HG03457 (cell line): Measurements from ENCODE around the gene NBPF3.
"Not testable (repeated sequence)": the region's sequence is repeated elsewhere in the genome, so short reads cannot be mapped to it uniquely, and the experiment has no call there.

Source experiments
- ATAC-seq: cut with Tn5 transposase; IDR thresholded peaks from one replicate; pipeline ENCODE4 v1.9.1; 2021; ENCODE audit warnings: moderate number of reproducible peaks; ENCODE audit not compliant: unreplicated experiment

NBPF3 gene

DNA sequence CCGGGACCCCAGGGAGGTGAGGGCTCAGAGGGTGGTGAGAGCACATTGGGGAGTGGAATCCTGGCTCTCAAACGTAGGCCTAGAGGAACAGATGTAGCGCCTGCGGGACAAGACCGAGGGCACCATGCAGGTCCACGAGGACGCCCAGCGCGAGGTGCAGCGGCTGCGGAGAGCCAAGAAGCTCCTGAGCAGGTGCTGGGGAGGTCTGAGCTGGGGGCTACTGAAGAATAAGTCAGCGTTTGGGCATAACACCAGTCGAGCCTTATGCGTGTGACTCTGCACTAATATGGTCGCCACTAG lies 2.6 kb upstream of the NBPF3 start:
- ATAC-seq: no peak

DNA sequence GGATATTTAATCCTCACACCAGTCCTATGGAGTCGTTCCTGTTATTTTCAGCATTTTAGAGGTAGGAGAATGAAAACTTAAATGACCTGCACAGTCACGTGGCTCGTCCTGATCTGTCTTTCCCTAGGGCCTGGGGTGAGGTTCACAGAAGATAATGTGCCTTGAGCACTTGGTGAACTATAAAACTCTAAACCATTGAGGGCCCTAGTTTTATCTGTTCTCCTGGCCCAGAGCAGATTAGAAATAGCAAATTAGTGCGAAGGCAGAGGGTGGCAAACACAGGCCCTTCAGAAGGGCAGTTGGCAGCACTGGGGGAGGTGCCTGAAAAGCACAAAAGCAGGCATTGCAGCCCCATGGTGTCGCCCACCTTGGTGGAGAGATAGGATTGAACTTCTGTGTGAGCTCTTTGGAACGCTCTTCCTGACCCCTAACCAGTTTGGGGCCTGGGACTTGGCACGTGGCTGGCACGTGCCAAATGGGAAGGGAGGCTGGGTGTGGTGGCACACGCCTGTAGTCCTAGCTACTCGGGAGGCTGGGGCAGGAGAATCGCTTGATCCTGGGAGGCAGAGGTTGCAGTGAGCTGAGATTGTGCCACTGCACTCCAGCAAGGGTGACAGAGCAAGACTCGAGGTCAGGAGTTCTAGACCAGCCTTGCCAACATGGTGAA lies 1.2 kb upstream of the NBPF3 start:
- ATAC-seq: not testable (repeated sequence)

DNA sequence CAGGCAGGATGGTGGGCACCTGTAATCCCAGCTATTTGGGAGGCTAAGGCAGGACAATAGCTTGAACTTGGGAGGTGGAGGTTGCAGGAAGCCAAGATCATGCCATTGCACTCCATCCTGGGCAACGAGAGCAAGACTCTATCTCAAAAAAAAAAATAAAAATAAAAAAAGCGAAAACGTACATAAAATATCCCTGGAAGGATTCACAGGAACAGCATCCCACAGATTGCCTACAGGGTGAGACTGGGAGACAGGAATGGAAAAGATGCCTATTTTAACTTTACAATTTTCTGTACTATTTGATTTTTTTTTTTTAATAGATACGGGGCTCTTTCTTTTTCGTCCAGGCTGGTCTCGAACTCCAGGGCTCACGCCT lies 604 bp upstream of the NBPF3 start:
- ATAC-seq: no peak

DNA sequence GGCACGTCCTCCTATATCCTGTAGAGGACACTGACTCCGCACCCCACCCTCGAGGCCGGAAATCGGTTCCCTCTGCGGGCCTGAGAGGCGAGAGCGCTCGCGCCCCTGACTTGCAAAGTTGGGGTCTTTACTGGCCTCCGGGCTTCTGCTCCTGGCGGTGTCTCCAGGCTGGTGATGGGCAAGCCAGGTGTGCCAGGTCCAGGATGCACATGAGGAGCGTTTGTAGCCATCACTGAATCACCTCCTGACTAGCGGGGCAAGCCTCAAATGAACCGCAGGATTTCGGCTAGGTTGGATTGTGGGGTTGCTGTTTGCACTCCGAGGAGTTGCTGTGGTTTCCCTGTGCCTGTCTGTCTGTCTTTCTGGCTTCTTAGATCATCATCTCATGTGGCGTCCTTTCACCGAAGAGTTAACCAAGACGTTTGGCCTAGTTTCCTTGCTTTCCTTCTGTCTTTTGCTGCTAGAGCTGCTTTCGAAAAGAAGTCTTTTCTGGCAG lies 741 bp downstream of the NBPF3 start:
- ATAC-seq: not testable (repeated sequence)

DNA sequence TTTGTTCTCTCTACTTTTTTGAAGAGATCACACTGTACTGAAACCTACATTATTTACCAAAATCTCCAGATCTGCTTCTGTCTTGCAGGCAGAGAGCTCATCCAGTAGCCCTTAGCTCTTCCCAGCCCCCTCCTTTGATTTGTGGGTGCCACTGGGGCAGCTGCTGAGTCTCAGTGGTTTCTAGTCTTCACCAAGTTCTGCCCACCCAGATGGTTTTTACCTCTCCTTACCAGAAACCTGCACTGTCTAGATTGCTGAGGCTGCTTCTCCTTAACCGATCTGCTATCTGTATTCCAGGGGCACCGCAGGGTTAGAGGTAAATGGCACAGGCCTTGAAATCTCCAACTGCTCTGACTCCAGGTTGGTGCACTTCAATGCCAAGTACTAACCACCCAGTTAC lies 6.7 kb downstream of the NBPF3 start:
- ATAC-seq: not testable (repeated sequence)

DNA sequence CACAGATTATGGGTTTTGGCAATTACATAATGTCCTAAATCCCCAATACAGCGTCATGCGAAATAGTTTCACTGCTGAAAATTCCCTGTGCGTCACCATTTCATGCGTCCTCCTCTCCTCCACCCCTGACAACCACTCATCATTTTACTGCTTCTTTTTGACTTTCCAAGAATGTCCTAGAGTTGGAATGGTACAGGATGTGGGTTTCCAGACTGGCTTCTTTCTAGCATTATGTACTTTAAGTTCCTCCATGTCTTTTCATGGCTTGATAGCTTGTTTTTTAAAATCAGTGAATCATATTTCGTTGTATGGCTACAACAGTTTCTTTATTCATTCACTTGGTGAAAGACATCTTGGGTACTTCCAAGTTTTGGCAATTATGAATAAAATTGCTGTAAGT lies 7.4 kb downstream of the NBPF3 start:
- ATAC-seq: no peak

DNA sequence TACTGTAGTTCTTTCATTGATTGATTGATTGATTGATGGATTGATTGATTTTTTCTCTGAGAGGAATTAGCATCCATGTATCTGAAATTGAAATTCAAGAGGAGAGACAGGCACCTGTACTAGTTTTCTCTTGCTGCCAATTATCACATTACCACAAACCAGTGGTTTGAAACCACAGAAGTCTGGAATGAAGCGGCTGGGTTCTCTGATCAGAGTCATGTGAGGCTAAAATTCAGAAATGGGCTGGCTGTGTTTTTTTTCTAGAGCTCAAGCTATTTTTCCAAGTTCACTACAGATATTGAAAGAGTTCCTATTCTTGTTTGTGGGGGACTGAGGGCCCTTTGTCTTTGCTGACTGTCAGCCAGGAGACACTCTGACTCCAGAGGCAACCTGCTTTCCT lies 10.0 kb downstream of the NBPF3 start:
- no peak for ATAC-seq

DNA sequence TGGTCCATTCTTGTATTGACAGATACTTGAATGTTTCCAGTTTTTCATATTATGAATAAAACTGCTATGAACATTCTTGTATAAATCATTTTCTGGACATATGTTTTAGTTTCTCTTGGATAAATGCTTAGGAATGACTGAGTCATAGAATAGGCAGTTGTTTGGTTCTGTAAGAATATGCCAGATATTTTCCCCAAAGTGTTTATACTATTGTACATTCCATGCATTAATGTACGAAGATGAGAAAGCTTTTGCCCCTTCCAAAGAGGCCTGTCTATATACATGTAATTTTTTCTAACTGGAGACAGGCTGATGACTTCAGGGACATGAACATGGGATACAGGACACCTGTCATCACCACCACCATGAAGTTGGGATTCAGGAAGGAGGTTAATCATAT lies 11.3 kb downstream of the NBPF3 start:
- no peak for ATAC-seq

DNA sequence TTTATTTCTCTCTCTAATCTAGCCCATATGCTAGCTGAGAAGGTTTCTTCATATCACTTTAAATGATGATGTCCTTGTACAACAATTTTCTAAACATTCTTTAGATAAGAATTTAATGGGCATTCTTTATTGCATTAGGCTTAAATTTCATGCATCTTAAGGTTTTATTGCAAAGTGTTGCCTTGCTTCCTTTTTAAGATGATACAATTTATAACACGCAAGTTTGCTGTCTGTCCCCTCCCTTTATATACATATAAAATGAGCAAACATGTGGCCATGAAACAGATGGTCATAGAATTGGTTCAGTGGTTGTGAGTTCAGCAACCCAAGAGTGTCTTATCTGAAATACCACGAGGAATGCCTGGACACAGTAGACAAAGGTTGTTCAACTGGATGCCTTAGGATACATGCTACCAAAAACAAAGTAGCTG lies 12.1 kb downstream of the NBPF3 start:
- ATAC-seq: no peak

DNA sequence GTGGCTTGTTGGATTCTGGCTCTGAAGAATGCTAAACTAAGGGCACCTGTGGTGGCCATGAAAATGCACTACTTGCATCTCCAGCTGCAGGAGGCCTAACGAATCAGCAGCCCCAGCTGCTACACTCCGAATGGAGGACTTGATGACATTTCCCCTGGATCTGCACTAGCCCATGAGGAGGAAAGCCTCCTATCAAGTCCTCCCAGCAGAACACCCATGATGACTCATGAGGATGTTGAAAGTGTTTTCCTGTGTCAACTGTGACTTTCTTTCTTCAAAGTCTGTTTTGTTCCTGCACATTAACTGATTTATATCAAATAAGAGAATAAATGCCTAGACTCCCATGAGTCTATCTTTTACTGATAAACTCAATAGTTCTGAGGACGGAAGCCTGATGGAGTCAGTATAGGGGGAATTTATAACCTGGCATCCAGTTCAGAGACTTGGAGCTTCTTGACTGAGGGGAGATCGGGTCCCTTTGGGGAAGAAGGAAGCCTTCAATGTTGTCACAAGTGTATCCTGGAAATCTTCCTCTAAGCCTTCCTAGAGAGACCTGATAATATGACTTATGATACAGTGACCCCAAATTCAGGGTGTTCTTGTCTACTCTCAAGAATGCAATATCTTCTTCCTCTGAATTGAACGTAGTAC lies 14.2 kb downstream of the NBPF3 start:
- not testable (repeated sequence) for ATAC-seq

DNA sequence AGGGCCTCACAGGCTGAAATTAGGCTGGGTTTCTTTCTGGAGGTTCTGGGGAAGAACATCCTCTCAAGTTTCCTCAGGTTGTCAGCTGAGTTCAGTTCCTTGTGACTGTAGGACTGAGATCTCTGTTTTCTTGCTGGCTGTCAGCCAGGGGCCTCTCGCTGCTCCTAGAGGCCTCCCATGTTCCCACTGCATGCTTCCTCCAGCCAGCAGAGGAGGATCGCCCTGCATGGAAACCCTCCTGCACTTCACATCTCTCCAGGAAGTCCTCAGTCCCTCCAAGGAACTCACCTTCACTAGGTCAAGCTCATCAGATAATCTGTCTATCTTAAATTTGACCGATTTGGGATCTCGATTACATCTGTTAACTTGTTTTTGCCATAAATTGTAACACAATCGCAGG lies 15.0 kb downstream of the NBPF3 start:
- ATAC-seq: not testable (repeated sequence)

DNA sequence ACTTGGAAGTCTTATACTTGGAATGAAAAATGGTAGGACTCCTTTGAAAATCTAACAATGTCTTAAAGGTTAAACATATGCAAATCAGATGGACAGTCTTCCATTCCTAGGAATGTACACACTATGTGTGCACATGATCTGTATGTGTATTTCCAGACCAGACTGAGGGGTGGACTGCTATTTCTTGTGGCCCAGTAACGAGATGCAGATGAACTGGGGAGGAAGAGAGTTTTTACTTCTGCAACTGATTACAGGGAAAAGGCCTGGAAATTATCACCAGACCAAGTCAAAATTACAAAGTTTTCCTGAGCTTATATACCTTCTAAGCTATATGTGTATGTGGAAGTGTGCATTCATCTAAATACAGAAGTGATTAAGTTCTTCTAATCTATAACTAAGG lies 17.7 kb downstream of the NBPF3 start:
- ATAC-seq: no peak

DNA sequence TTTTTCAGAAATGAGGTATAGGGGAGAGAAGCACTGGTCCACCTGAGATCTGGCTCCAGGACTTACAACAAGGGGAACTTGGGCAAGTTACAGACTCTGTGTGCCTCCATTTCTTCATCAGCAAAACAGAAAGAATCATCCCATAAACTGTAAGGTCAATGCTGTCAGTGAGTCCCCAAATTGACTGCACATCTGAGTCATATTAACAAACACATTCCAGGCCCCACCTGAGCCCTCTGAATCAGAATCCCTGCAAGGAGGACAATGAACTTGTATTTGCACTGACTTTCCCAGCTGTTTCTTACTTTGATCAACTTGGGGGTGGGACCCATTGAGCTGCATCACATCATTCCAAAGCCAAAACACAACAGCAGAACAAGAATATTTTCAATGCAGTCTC lies 25.2 kb downstream of the NBPF3 start:
- ATAC-seq: not testable (repeated sequence)

DNA sequence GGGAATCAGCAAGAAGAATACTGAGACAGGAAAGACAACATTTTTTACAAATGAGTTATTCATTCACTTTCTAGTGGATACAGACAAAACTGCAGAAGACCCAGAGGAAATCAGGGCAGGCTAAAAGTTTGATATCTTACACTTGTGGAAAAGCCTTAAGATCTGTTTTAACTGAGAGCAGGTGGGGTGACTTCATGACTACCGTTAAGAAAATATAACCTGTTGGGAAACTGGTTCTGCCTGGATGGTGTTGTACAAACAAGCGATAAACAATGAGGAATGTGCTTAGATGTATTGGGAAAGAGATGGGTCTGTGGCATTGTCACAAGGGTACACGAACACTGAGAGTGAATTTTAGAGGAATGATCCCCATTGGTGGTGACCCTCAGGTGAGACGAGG lies 28.0 kb downstream of the NBPF3 start:
- not testable (repeated sequence) for ATAC-seq

DNA sequence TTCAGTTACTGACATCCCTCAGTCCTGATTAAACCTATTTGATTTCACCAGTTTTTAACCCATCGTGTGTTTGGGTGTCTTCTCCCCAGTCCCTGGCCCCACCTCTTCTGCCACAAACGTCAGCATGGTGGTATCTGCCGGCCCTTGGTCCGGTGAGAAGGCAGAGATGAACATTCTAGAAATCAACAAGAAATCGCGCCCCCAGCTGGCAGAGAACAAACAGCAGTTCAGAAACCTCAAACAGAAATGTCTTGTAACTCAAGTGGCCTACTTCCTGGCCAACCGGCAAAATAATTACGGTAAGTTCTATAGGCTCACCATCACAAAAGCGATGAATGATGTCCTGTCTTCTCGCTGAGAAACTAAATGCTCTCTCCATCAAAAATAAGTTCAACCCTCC lies 28.7 kb downstream of the NBPF3 start:
- ATAC-seq: no peak

DNA sequence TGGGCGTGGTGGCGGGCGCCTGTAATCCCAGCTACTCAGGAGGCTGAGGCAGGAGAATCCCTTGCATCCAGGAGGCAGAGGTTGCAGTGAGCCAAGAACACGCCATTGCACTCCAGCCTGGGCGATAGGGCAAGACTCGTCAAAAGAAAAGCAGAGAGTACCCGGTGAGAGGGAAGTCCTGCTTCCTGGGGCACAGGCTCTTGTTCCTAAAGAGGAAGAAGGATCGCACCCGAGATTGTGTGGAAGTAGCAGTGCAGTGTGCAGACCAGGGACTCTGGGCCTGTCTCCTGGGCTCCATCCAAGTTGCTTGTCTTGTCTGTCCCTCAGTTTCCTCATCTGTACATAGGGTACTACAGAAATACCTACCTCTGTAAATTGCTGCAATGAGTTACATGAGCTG lies 29.6 kb downstream of the NBPF3 start:
- ATAC-seq: no peak

DNA sequence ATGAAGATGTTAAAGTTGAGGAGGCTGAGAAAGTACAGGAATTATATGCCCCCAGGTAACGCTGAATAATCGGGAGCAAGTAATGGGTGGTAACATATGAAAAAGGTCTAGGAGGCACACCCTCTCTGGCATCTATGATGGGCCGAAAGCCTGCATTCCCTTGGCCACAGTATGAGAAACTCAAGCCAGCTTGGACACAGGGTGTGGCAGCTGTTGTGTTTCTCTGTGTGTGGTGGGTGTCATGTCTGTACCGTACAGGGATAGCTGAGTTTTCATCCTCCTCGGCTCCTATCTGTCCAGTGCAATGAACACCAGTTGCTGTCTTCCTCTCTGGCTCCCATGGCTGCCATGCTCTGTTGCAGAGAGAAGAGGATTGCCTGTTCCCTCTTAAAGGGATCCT lies 32.9 kb downstream of the NBPF3 start:
- no peak for ATAC-seq

DNA sequence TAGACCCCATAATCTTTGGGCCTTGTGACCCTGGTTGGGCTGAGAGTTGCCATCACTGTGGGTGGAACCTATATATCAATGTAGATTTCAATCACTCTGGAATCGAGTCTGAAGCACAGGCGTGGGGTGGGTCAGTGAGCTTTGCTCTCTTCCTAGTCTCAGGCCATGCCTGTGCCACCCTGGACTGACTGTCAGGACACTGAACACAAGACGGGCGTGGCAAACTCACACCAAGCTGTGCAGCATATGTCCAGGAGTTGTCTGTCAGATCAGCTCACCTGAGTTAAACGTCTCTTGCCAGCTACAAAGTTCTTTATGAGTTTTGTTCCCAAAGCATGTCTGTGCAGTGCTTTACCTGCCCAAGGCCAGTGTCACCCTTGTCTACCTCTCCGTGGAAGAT lies 38.4 kb downstream of the NBPF3 start:
- no peak for ATAC-seq

DNA sequence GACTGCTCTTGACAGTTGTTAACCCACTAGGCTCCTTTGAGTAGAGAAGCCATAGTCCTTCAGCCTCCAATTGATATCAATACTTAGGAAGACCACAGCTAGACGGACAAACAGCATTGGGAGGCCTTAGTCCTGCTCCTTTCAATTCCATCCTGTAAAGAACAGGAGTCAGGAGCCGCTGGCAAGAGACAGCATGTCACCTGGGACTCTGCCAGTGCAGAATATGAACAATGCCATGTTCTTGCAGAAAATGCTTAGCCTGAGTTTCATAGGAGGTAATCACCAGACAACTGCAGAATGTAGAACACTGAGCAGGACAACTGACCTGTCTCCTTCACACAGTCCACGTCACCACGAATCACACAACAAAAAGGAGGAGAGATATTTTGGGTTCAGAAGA lies 43.9 kb downstream of the NBPF3 start:
- not testable (repeated sequence) for ATAC-seq

DNA sequence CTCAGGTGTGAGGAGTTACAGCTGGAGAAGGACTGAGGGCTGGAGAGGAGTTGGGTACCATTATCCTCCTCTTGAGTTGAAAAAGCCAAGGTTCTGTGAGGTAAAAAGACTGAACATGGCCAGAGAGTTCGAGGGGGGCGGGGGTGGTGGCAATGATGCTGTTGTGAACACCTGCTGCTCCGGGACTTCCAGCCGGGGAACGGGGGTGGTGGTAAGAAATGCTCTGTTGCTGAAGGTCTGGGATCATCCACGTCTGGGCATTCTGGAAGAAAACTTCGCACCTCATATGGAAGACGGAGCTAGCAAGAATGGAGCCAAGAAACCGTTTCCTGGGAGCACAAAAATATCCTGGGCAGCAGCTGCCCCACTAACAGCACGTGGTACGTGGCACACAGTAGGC lies 49.2 kb downstream of the NBPF3 start:
- ATAC-seq: no peak

DNA sequence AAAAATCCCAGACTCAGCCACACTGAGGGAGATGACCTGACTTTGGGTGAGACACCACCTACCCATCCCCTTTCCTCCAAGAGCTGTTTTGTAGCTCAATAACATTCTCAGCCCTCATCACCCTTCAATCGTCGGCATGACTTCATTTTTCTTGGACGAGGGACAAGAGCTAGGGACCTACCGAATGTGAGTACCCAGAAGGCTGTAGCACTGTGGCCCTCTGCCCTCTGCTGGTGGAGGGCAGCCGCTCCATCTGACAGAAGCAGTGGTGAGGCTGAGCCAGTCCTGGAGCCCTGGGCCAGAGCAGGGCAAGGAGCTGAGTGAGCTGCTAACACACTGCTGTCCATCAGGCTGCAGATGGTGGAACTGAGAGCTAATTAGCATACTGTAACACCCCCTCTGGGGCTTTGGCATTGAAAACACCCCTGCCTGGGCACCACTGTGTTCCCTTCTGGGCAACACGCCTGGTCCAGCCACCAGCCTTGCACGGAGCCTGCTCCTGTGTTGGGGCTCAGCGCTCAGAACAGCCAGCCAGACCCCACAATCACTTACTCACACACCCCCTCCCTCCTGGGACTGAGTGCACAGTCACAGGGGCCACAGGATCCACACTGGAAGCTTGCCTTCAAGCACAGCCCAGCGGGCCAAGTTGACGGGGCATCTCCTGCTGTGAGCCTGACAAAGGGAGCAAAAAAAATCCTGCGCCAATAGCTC lies 51.0 kb downstream of the NBPF3 start:
- ATAC-seq: no peak
